Trophoblast cell (in vitro differentiated cells and primary cell): ENCODE results near the gene RPL26.

Experiments used
- DNase-seq, 2 donors: peaks; one replicate each; pipeline ENCODE4 v3.0.0-alpha.2; 2016
- H2AFZ ChIP-seq: 2 replicates; pipeline ENCODE4 v1.6.1; 2013; ENCODE audit warnings: low read length, moderate library complexity, mild to moderate bottlenecking; ENCODE audit not compliant: insufficient read depth, poor library complexity
- H2AK5ac ChIP-seq: 2 replicates; pipeline ENCODE4 v1.6.1; 2013; ENCODE audit warnings: mild to moderate bottlenecking, low read length
- H2BK120ac ChIP-seq: 2 replicates; pipeline ENCODE4 v1.6.1; 2013; ENCODE audit warnings: low read length, mild to moderate bottlenecking, moderate library complexity; ENCODE audit not compliant: insufficient read depth, poor library complexity
- H2BK12ac ChIP-seq: 2 replicates; pipeline ENCODE4 v1.6.1; 2013; ENCODE audit warnings: mild to moderate bottlenecking, low read length, moderate library complexity
- H2BK5ac ChIP-seq: 2 replicates; pipeline ENCODE4 v1.6.1; 2013; ENCODE audit warnings: low read length, low read depth, moderate library complexity, mild to moderate bottlenecking; ENCODE audit not compliant: poor library complexity
- H3K14ac ChIP-seq: 2 replicates; pipeline ENCODE4 v1.6.1; 2013; ENCODE audit warnings: mild to moderate bottlenecking, low read length
- H3K18ac ChIP-seq: 2 replicates; pipeline ENCODE4 v1.6.1; 2013; ENCODE audit warnings: mild to moderate bottlenecking, low read length
- H3K23ac ChIP-seq: 2 replicates; pipeline ENCODE4 v1.6.1; 2013; ENCODE audit warnings: low read length
- H3K27ac ChIP-seq: 2 replicates; pipeline ENCODE4 v1.5.1; 2013; ENCODE audit warnings: low read depth, mild to moderate bottlenecking, inconsistent platforms, low read length, moderate library complexity
- H3K27me3 ChIP-seq: 2 replicates; pipeline ENCODE4 v1.6.1; 2013; ENCODE audit warnings: inconsistent platforms, mild to moderate bottlenecking, low read length, moderate library complexity; ENCODE audit not compliant: insufficient read depth
- H3K36me3 ChIP-seq, 2 experiments: 1 replicate in 1 of 2; 2 replicates in 1 of 2; pipeline ENCODE4 v1.6.1; 2013; ENCODE audit warnings: low read length in 2 of 2, mild to moderate bottlenecking in 2 of 2, moderate library complexity in 1 of 2; ENCODE audit not compliant: insufficient read depth in 2 of 2, control insufficient read depth in 1 of 2
- H3K4ac ChIP-seq: 2 replicates; pipeline ENCODE4 v1.6.1; 2013; ENCODE audit warnings: low read depth, mild to moderate bottlenecking, low read length, moderate library complexity
- H3K4me1 ChIP-seq, 2 experiments: 1 replicate in 1 of 2; 2 replicates in 1 of 2; pipeline ENCODE4 v1.6.1; 2013; ENCODE audit warnings: low read length in 2 of 2, mild to moderate bottlenecking in 2 of 2, moderate library complexity in 1 of 2; ENCODE audit not compliant: insufficient read depth in 2 of 2, control insufficient read depth in 1 of 2
- H3K4me2 ChIP-seq: 2 replicates; pipeline ENCODE4 v1.6.1; 2013; ENCODE audit warnings: inconsistent platforms, mild to moderate bottlenecking, low read length, moderate library complexity
- H3K4me3 ChIP-seq: 2 replicates; pipeline ENCODE4 v1.5.1; 2013; ENCODE audit warnings: mild to moderate bottlenecking, low read depth, low read length, inconsistent platforms
- H3K79me1 ChIP-seq: one replicate; pipeline ENCODE4 v1.6.1; 2013; ENCODE audit warnings: low read length
- H3K79me2 ChIP-seq: 2 replicates; pipeline ENCODE4 v1.6.1; 2013; ENCODE audit warnings: low read length, mild to moderate bottlenecking; ENCODE audit not compliant: control insufficient read depth, insufficient read depth, poor library complexity
- H3K9ac ChIP-seq: 2 replicates; pipeline ENCODE4 v1.6.1; 2013; ENCODE audit warnings: mild to moderate bottlenecking, low read length
- H3K9me3 ChIP-seq: 2 replicates; pipeline ENCODE4 v1.6.1; 2013; ENCODE audit warnings: low read depth, mild to moderate bottlenecking, control low read depth, inconsistent platforms, low read length; ENCODE audit not compliant: insufficient read depth
- H4K12ac ChIP-seq: 2 replicates; pipeline ENCODE4 v1.6.1; 2013; ENCODE audit warnings: low read depth, mild to moderate bottlenecking, low read length, moderate library complexity
- H4K8ac ChIP-seq: 2 replicates; pipeline ENCODE4 v1.6.1; 2013; ENCODE audit warnings: low read depth, mild to moderate bottlenecking, low read length, moderate library complexity
- H4K91ac ChIP-seq: one replicate; pipeline ENCODE4 v1.6.1; 2013; ENCODE audit warnings: low read depth, mild to moderate bottlenecking, low read length, moderate library complexity
- WGBS: extraction: QIAGEN DNeasy Blood & Tissue Kit; methylation state at CpG from one replicate; pipeline ENCODE4 v1.1.7; 2013; ENCODE audit warnings: missing lambda C conversion rate; ENCODE audit not compliant: insufficient read length, insufficient coverage; ENCODE audit errors: extremely low coverage; 5-methylcytosine and 5-hydroxymethylcytosine counted together

The RPL26 gene

DNA sequence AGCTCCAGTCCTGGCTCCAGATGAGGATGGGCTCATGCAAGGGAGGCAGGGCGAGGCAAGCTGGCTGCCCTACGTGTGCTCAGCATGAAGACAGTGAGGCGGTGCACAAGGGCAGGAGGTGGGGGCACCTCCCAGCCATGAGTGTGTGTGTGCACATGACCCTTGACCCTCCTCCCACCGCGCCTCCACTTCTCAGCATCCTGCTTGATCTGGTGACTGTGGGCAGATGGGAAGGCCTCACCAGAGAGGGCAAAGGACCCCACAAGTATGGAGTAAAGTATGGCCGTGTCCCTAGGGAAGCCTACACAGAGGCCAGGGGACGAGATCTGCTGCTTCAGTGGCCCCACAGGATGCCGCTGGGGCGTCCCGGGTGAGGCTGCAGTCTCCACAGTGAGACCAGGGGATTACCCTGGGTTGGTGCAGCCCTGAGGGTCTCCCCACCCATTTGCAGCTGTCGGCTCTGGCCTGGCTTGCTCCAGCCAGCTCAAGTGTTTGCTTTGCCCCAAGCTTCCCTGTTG lies 22.6 kb upstream of the RPL26 start:
- Histone ChIP-seq H2BK12ac (no peak overlapping the region), H3K36me3 (no peaks in the 10 kb centered on the region), H3K27ac (no peak overlapping the region), H3K23ac (no peak overlapping the region), H3K4me3 (no peak overlapping the region), H2AK5ac (no peak overlapping the region), H3K9ac (no peak overlapping the region), H4K91ac (no peak overlapping the region), H3K14ac (no peak overlapping the region), H2AFZ (no peak overlapping the region), H3K4ac (no peak overlapping the region), H4K12ac (no peak overlapping the region), H3K4me2 (no peak overlapping the region), H2BK120ac (no peak overlapping the region), H3K79me2 (no peaks in the 10 kb centered on the region), H2BK5ac (no peak overlapping the region), H3K9me3 (no peaks in the 10 kb centered on the region), H3K4me1 (peaks cover 0 to 3% of the 10 kb centered on the region in 2 experiments), H3K18ac (no peak overlapping the region), H3K79me1 (no peaks in the 10 kb centered on the region), H4K8ac (no peak overlapping the region), H3K27me3 (no peaks in the 10 kb centered on the region)
- WGBS: no CpG with 5 or more reads among the region's 11 CpGs
- no peak for DNase-seq

DNA sequence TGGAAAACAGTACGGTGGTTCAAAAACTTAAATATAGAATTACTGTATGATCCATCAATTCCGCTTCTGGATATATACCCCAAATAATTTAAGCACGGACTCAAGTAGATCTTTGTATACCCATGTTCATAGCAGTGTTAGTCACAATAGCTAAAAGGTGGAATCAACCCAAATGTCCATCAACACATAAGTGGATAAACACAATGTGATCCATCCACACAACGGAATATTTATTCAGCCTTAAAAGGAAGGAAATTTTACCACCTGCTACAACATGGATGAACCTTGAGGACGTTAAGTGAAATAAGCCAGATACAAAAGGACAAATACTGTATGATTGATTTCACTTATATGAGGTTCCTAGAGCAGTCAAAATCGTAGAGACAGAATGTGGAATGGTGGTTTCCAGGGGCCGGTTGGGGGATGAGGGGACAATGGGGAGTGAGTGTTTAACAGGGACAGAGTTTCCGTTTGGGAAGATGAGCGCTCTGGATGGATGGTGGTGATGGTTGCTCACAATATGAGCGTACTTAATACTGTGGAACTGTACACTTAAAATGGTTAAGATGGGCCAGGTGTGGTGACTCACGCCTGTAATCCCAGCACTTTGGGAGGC lies 20.0 kb upstream of the RPL26 start:
- H3K4ac ChIP-seq: no peak overlapping the region

DNA sequence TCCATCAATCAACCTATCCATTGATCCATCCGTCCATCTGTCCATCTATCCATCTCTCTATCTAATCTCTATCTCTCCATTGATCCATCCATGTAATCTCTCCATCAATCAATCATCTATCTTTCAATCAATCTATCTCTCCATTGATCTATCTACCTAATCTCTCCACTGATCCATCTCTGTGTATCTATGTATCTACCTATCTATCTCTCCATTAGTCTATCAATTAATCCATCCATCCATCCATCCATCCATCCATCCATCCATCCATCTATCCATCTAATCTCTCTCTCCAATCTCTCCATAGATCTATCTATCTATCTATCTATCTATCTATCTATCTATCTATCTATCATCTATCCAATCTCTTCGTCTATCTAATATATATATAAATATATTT lies 18.1 kb upstream of the RPL26 start:
- H3K4me2 ChIP-seq: no peak overlapping the region
- H3K79me1 ChIP-seq: no peaks in the 10 kb centered on the region
- H2AK5ac ChIP-seq: no peak overlapping the region
- no peak overlapping the region for H3K23ac ChIP-seq
- no peaks in the 10 kb centered on the region for H3K27me3 ChIP-seq
- H3K18ac ChIP-seq: no peak overlapping the region
- no peak overlapping the region for H3K14ac ChIP-seq
- peaks cover 5 to 7% of the 10 kb centered on the region in 2 experiments for H3K4me1 ChIP-seq
- no peak overlapping the region for H4K91ac ChIP-seq
- no peaks in the 10 kb centered on the region for H3K36me3 ChIP-seq
- no peak overlapping the region for H3K9ac ChIP-seq
- no peak overlapping the region for H3K4me3 ChIP-seq
- H3K9me3 ChIP-seq: peaks cover 2% of the 10 kb centered on the region
- H2AFZ ChIP-seq: no peak overlapping the region
- no peaks in the 10 kb centered on the region for H3K79me2 ChIP-seq
- no peak overlapping the region for H2BK120ac ChIP-seq
- H2BK12ac ChIP-seq: no peak overlapping the region
- H3K4ac ChIP-seq: no peak overlapping the region
- H4K8ac ChIP-seq: no peak overlapping the region
- DNase-seq: no peak
- WGBS: 96% methylated on average over 2 of the region's 2 CpGs
- H2BK5ac ChIP-seq: no peak overlapping the region
- H3K27ac ChIP-seq: no peak overlapping the region
- no peak overlapping the region for H4K12ac ChIP-seq

More for the DNA sequence above, 20.0 kb upstream of the RPL26 start:
- Histone ChIP-seq H3K27me3 (no peaks in the 10 kb centered on the region), H2BK120ac (no peak overlapping the region), H2BK5ac (no peak overlapping the region), H3K27ac (no peak overlapping the region), H4K12ac (no peak overlapping the region), H3K4me2 (no peak overlapping the region), H3K79me1 (no peaks in the 10 kb centered on the region), H4K91ac (no peak overlapping the region), H3K79me2 (no peaks in the 10 kb centered on the region), H3K9me3 (no peaks in the 10 kb centered on the region), H3K14ac (no peak overlapping the region), H4K8ac (no peak overlapping the region), H3K4me1 (peaks cover 0 to under 1% of the 10 kb centered on the region in 2 experiments), H3K18ac (no peak overlapping the region), H3K23ac (no peak overlapping the region), H2AK5ac (no peak overlapping the region), H2AFZ (no peak overlapping the region), H3K9ac (no peak overlapping the region), H3K4me3 (no peak overlapping the region), H3K36me3 (no peaks in the 10 kb centered on the region), H2BK12ac (no peak overlapping the region)
- no CpG with 5 or more reads among the region's 11 CpGs for WGBS
- DNase-seq: no peak

DNA sequence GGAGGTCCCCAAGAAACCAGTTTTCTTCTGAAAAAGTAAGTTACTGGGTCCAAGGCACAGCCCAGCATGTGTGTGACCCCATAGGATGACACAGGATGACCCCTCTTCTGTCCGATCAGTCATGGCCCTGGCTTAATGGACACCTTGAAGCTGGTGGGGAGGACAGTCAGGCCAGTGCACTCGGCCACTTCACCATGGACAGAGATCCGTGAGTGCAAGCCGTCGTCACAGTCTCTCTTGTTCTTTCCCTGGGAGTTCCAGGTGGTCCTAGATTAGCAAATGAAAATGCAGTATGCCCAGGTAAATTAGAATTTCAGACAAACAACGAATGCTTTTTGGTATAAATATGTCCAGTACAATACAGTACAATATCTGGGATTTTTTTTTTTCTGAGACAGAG lies 16.0 kb upstream of the RPL26 start:
- H3K23ac ChIP-seq: no peak overlapping the region
- WGBS: no CpG with 5 or more reads among the region's 6 CpGs
- no peak overlapping the region for H3K4ac ChIP-seq
- H3K4me3 ChIP-seq: no peak overlapping the region
- no peak overlapping the region for H2AK5ac ChIP-seq
- no peak overlapping the region for H2AFZ ChIP-seq
- no peak overlapping the region for H4K12ac ChIP-seq
- no peaks in the 10 kb centered on the region for H3K79me1 ChIP-seq
- peaks cover 2% of the 10 kb centered on the region for H3K9me3 ChIP-seq
- no peak overlapping the region for H3K4me2 ChIP-seq
- peaks cover 5 to 7% of the 10 kb centered on the region in 2 experiments for H3K4me1 ChIP-seq
- no peak overlapping the region for H3K14ac ChIP-seq
- H2BK12ac ChIP-seq: no peak overlapping the region
- no peak overlapping the region for H3K9ac ChIP-seq
- H3K18ac ChIP-seq: no peak overlapping the region
- no peak overlapping the region for H4K91ac ChIP-seq
- no peaks in the 10 kb centered on the region for H3K27me3 ChIP-seq
- no peak overlapping the region for H2BK120ac ChIP-seq
- no peaks in the 10 kb centered on the region for H3K79me2 ChIP-seq
- no peak for DNase-seq
- no peak overlapping the region for H4K8ac ChIP-seq
- no peaks in the 10 kb centered on the region for H3K36me3 ChIP-seq
- H3K27ac ChIP-seq: no peak overlapping the region
- no peak overlapping the region for H2BK5ac ChIP-seq
